T-helper 9 cell (primary cell): Measurements from ENCODE around the gene EHD1.
"Not testable (repeated sequence)": the region's sequence is repeated elsewhere in the genome, so short reads cannot be mapped to it uniquely, and the experiment has no call there.

Source experiments
- DNase-seq: peaks from one replicate; pipeline ENCODE4 v3.0.0-alpha.2; 2020

EHD1 gene

GRCh38 chr11:64855596-64856304 lies 22.7 kb downstream of the EHD1 start:
- DNase-seq: no peak

DNA sequence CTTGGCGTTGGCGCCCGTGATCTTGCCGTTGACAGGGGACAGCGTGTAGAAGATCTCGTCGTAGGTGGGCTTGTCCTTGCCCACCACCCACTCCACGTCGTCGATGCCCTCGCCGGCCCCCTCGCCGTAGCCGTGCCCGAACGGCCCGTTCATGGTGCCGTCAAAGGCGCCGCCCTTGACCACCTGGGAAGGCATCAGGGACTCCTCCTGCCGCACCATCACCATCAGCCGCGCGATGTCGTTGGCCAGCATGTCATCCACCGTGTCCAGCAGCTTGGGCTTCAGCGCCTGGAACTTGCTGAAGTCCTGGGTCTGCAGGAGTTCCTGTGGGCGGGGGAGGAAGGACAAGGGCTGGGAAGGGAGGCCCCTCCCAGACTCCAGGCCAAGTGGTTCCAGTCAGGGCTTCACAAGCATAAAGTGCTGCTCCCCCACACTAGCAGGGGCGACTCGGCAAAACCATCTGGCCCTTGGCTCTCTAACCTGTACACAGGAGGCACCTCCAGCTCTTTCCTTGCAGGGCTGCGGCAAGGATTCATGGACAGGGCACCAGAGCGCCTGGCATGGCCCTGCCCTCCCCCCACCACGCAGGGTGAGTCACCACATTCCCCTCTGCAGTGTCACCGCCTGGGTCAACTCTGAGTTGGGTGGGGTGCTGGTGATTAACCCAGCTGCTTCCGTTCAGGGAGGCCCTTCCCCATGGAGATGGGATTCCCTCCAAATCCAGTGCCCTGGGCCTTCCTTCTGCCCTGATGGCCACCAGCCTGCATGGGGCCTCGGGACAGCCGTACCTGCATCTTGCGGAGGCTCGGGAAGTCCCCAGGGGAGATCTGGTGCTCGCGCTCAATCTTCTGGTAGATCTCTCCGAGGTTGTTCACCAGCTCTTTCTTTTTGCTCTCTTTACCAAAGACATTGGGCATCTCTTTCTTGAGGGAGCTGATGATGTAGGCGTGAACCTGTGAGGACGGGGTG lies 23.6 kb downstream of the EHD1 start:
- DNase-seq: peak; percentile 52

GRCh38 chr11:64854157-64854533 lies 24.3 kb downstream of the EHD1 start:
- DNase-seq: no peak

GRCh38 chr11:64853709-64854108 lies 24.7 kb downstream of the EHD1 start:
- DNase-seq: no peak

- DNase-seq: no peak
Observed at GRCh38 chr11:64852804-64853509, 25.5 kb downstream of the EHD1 start.

GRCh38 chr11:64851831-64852351 lies 26.5 kb downstream of the EHD1 start:
- no peak for DNase-seq

GRCh38 chr11:64850979-64851567 lies 27.3 kb downstream of the EHD1 start:
- DNase-seq: peak; percentile 52

GRCh38 chr11:64849598-64850356 lies 28.6 kb downstream of the EHD1 start:
- DNase-seq: no peak

DNA sequence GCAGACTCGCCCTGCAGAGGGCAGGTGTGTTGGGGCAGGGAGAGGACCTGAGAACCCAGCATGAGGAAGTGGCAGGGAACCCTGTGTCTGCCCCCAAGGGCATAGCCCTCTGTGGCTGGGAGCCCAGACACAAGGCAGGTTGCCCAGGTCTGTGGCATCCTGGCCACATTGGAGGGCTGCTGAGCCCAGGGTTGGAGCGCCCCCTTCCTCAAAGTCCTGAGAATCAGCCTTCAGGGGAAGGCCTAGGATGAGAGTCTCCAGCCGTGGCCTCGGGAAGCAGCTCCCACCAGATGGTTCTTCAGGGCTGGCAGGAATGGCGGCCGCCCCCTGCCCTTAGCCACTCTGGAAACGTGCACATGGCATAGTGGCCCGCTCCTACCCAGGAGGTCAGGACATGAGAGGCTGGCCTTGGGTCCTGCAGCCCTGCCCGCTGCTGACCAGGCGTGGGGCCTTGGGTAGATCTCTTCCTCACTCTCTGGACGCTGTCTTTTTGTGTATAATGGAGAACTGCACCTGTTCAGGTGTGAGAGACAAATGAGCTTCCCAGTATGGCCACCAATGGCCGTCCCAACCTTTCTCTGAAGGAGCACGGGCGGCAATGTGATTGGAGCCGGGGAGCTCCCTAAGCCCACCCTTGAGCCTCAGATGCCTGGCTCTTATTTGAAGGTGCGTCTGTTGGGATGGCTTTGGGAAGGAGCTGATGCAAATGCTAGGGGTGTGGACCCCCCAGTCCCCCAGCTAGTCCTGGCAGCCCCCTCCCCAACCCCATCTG lies 29.4 kb downstream of the EHD1 start:
- DNase-seq: no peak

DNA sequence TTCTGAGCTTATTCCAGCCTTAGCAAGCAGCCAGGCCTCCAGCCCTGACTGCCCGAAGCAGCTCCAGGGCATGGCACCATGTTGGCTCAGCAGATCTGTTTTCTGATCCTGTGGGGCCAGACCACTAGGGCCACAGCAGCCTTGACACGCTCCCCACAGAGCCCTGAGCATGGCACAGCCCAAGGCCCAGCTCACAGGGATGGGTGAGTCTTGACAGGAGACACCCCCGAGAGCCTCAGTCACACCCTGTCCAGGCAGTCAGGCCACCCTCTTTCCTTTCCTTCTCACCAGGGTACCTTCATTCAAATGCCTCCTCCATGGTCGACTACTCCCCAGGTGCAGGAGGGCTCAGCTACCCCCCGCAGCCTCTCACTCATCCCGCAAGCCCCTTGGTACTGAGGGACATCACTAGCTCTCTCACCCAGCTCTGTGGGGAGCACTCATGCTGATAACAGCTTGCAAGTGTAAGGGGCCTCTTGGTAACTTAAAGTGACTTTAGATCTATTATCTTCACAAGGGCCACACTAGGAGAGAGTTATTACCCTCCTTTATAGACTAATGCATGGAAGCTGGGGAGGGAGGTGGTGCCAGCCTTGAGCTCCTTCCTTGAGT lies 30.1 kb downstream of the EHD1 start:
- DNase-seq: no peak

DNA sequence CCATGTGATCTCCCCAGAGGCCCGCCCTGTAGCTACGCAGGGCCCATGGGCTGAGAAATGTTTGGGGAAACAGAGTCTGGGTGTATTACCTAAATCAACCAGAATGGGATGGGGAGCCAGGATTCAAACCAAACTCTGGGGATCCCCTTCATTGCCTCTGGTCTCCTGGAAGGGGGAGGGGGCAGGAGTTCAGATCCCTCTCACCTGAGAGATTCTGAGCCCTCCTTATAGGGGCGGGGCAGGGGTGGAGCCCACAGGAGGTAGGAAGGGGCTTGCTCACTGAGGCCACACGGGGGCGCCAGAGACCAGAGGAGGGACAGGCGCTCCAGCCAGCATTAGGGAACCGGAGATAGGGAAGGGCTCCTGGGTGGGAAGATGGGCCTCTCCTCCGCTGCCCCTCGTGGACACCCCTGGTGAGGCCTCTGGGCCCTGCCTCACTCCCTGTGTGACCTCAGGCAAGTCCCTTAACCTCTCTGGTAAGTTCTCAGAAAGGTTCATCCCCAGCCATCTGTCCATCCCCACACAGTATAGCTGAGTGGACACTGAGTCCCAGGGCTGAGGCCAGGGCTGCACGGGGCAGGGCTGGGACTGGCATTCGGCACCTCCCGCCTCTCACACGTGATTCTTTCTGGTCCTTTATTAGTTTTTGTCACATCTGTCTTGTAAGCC lies 31.3 kb downstream of the EHD1 start:
- DNase-seq: peak; percentile 98

DNA sequence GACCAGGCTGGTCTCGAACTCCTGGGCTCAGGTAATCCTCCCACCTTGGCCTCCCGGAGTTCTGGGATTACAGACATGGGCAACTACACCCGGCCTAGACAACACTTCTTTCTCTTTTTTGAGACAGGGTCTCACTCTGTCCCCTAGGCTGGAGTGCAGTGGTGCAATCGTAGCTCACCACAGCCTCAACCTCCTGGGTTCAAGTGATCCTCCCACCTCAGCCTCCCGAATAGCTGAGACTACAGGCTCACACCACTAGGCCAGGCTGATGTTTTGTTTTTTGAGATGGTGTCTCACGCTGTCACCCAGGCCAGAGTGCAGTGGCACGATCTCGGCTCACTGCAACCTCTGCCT lies 32.7 kb downstream of the EHD1 start:
- not testable (repeated sequence) for DNase-seq

DNA sequence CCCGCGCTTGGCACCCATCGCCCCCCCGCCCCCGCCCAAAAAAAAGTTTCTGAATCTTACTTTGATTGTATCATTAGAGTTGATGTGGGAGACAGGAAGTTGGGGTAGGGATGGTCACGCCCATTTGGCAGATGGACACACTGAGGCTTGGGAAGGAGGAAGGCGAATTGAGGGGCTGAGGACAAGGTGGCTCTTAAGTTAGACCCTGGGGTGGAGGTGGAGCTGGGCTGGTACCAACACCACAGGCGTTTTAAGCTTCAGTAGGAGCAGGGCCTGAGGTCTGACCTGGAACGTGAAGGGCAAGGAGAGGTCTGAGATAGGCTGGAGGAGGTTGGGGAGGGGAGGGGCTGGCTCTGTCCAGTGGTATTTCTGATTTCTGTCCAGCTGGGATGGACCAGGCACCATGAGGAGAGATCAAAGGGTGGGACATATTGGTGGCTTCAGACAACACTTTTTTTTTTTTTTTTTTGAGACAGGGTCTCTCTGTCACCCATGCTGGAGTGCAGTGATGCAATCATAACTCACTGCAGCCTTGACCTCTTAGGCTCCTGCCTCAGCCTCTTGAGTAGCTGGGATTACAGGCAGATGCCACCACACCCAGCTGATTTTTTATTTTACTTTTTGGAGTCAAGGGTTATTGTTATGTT lies 33.2 kb downstream of the EHD1 start:
- no peak for DNase-seq

GRCh38 chr11:64844330-64845128 lies 33.9 kb downstream of the EHD1 start, which contains the start of gene CDC42BPG:
Gene CDC42BPG (minus strand): TSS chr11:64844653. CDS start chr11:64844569, 84 bp downstream.
- DNase-seq: peak; percentile 65

- no peak for DNase-seq
Observed at GRCh38 chr11:64843686-64844329, 34.6 kb downstream of the EHD1 start.

- no peak for DNase-seq
Observed at GRCh38 chr11:64842851-64843685, 35.4 kb downstream of the EHD1 start.

GRCh38 chr11:64842366-64842759 lies 36.1 kb downstream of the EHD1 start:
- DNase-seq: no peak
